Measurements from ENCODE around the gene ANAPC15.
A peak's percentile ranks its signal among the peaks of the same experiment; 100 is the strongest.

Gene ANAPC15

DNA sequence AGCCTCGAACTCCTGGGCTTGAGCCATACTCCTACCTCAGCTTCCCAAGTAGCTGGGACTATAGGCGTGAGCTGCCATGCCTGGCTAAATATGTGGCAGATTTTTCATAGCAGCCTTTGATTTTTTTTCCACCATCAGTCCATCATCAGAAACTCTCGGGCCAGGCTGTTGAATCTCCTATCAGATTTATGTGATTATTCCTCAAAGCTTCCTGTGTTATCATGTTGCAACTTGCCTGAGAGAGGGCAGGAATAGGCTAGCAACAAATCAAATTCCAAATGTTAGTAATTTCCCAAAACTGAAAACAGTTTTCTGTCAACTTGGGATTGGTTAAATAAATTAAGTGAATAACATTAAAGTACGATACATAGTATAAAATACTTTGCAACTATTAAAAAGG lies 28.4 kb downstream of the ANAPC15 start:
- DNase-seq = no peak

DNA sequence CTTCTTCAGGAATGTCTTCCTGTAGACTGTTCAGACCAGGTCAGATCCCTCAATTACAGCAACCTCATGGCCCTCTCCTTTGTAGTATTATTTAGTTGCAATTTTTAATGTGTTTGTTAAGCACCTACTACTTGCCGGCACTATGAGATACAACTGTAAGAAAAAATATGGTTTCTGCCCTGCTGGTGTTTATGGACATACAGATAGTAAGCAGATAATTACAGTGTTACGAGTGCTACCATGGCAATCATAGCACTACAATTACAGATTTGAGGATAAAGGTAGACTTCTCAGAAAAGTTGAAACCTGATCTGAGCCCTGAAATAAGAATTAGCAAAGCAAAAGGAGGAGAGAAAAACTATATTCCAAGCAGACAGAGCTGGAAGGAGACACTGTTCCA lies 29.1 kb downstream of the ANAPC15 start:
- no peak for DNase-seq

DNA sequence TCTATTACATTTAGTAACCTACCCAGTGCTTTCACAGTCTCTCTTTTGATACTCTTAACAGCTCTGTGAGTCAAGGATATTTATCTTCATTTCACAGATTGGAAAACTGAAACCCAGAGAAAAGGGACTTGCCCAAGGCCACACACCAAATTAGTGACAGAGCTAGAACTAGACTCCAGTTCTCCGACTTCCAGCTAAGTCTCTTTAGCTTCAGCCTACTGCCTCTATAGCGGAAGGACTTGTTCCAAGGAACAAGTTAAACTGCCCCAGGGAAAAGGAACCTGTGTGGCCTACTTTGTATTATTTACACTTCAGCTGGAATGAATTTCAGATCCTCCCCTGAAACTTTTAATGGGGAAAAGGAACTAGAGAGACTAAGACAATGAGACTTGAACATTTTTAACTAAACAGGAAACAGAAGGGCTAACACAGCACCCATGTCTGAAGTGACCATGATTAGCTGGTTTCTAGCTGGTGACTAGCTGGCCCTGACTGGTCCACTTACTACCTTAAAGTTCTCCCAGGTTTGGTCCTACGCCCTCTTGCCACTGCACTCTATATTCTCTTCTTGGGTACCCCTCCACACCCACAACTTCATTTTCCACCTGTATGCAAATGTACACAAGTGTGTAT lies 30.6 kb downstream of the ANAPC15 start:
- no peak for DNase-seq

DNA sequence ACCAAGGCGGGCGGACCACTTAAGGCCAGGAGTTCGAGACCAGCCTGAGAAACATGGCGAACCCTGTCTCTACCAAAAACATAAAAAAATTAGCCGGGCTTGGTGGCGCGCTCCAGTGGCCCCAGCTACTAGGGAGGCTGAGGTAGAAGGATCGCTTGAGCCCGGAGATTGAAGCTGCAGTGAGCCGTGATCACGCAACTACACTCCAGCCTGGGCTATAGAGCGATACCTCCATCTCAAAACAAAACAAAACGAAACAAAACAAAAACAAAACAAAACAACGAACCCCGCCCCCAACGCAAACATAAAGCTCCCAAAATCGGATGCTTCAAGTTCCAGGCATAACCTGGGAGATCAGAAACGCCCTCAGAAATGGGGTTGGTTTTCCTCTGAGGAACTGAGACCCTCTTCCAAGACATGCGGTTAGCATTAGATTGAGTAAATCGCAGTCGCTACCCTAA lies 31.3 kb downstream of the ANAPC15 start:
- DNase-seq = no peak

DNA sequence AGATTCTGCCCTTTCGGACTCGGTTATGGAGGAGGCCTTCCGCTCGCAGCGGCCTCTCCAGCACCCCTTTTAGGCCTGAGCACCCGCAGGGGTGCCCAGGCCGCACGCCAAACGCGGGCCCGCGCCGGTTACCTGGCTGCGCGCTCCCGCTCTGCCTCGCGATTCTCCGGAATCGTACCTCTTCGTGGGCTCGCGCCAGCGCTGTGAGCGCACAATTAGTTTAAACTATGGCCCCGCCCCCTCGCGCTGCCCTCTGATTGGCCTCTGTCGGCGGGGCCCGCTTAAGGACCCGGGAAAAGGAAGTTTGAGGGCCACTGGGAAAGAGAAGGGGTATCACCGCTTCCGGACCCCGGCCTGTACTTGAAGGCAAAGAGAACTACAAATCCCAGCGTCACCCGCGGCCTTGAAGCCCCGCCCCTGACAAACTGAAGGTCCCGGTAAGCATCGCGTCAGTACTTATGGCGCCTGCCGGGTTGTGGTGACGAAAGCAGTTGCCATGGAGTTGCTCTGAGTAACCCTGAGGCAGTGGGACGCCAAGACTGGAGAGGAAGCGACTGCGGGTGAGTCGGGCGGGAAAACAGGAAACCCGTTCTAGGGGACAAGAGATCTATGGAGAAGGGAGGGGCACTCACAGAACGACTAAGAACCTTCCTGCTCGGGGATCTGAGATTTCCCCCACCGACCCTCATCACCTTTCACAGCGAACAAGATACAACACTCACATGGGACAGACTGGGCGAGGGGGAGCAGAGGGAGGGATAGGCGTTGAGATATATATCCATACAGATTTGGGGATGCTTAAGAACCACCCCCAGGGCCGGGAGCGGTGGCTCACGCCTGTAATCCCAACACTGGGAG lies 31.9 kb downstream of the ANAPC15 start, which contains the start of the genes LRRC51 and NUMA1:
TSS of gene LRRC51 (plus strand) at position 525 of the 858 bp plus-strand sequence. CDS start 8,234 bp downstream, outside the sequence.
TSS of gene NUMA1 (minus strand) at position 217 of the 858 bp plus-strand sequence. CDS start 44,599 bp downstream, outside the sequence.
- DNase-seq = peak; percentile 98

DNA sequence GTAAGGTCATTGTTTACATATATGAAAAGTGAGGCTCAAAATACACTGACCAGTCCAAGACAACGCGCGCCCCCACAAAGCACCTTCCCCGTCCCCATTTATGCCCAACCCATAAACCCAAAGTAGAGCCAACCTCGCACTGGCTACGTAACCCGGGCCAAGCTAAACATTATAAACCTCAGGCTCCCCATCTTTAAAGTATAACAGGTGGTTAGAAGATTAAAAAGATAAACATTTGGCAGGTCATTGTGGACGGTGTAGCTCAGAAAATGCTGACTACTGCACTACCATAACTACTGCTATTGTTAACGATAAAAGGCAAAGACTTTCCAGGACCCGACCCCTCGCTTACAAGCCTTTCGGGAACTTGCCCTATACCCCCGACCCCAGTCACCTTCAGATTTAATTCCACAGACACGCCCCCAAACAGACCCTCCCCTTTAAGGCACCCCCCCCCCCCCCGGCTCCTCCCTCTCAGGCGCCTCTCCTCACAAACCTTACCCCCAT lies 32.6 kb downstream of the ANAPC15 start:
- no peak for DNase-seq

DNA sequence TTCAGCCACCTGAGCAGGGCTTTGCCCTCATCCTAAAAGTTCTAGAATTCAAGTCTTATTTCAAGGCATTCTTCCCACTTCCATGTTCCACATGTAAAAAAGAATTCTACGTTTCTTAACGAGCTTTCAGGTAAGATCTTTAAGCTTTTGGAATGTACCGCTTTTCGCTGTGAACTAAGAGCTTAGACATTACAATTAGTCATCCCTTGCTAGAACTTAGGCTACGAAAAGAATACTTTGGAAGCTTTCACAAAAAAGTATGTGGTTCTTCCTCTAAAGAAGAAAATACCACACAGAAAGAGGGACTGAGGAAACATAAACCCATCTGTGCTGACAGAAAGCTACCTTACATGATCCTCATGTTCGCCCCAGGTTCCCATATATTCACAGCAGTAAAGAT lies 34.0 kb downstream of the ANAPC15 start:
- no peak for DNase-seq

DNA sequence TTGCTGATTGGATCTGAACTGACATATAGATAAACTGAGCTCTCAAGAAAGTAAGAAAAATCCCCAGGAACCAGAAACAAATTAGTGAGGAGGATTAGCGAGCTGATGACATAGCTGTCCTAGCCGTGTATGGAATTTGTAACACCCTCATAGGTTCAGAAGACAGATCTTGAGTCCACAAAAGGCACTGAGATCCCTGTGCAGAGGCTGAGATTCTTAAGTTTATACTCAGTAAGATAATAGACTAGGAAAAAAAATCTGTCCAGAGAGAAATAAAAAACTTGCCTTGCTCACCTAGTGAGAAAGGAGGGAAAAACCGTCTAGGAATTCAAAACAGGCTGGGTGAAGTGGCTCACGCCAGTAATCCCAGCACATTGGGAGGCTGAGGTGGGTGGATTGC lies 36.7 kb downstream of the ANAPC15 start:
- DNase-seq = no peak

DNA sequence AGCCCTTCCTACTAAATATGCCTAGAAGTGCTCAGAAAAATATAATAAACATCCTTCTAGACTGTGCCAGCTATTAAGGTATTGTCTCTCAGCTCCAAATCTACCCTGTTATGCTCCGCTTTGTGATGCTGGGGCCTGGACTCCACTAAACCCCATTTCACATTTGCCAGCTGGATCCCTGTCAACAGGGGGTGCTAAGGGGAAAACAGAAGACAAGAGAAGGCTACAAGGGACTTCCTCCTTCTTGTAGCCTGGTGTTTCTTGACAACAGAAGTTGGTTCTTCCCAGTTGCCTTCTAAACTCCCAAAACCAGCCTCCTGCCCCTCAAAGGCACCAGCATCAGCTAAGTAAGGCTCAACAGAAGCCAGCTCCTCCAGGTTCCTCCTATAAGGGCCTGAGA lies 37.4 kb downstream of the ANAPC15 start:
- DNase-seq = no peak

DNA sequence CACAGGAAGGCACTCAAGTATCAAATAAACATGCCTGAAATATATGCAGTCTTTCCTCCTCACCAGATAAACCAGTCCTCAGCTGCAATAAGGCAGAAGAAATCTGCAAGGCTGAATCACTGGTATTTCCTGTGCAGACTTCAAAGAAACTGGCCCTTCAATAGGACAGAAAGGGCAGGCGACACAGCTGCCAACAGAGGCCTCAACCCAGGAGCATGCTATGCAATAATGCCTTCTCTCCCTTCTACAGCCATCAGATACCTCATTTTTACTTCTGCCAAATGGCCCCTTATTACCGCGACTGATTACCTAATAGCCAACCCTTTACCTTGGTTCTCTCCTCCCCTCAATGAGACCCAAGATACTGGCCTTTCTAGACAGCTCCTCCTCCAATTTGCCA lies 40.1 kb downstream of the ANAPC15 start:
- no peak for DNase-seq

DNA sequence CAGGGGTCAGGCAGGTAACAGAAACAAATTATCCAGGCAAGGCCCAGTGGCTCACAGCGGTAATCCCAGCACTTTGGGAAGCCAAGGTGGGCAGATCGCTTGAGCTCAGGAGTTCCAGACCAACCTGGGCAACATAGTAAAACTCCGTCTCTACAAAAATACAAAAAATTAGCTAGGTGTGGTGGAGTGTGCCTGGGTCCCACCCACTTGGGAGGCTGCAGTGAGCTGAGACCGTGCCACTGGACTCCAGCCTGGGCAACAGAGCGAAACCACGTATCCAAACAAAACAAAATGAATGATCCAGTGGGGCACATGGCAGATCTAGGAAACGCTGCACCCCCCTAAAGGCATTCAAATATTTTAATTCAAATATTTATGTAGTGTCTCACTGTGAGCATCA lies 42.0 kb downstream of the ANAPC15 start:
- DNase-seq = no peak

DNA sequence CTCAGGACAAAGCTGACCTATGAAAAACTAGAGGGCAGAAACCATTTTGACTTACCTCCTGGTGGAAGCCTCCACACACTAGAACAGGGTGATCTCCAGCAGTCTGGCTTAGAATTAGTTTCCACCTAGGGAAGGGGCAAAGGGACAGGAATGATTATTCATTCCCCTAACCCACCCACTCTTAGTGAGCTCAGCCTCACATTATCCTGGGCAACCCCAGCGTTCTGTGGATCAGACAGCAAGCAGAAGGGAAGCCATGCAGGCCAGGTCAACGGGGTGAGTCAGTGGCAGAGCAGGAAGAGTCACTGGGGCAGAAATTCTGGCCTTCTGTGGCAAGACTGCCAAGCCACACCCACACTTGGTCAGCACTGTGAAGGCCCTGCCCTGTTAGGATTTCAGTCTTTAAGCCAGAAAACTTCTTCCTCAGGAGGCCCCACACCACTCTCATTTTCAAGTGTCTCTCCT lies 42.7 kb downstream of the ANAPC15 start:
- no peak for DNase-seq

DNA sequence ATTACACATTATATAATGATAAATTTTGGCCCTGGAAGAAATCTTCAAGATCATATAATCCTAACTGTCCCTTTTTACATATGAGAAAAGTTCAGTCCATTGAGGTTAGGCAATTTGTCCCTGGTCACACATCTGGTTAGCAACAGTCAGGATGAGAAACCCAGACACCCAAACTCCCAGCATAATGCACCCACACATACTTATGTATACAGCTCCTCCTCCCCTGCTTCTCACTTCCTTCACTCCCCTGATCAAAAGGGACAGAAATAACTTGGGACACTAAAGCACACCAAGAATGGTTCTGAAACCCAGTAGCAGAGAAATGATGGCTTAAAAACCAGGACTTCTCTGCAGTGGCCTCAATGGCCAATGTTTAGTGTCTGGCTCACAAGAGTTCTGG lies 43.3 kb downstream of the ANAPC15 start:
- no peak for DNase-seq

DNA sequence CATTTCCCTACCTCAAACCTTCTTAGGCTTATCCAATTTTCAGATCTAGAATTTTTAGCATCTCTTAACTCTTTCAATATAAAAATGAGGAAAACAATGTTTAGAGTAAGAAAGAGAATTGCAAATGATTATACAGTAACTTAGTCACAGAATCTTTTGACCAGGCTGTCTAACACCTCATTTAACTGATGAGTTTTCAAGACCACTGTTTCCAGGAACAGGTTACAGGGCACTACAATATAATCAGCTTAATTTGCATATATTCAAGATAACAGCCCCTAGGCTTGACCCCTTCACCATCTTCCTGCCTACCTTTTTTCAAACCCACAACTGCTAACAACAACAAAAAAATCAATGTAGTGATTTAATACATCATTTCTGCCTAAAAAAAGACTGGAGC lies 44.8 kb downstream of the ANAPC15 start:
- DNase-seq = no peak

DNA sequence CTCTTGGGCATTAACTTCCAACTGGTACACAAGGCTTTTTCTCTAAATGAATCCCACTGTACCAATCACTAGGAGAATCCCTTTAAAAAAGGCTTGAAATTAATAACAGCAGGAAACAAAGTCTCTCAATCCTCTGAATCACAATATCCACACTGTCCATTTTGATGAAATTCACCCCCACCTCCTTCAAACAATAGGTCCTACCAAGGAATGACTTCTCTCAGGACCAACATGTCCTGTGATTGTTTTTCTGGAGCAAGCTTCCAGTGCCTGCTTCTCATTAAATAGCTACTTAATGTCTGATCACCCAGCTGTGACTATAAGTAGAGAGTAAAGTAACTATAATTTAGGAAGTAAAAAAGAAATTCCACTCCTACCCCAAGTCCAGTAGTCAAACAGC lies 45.2 kb downstream of the ANAPC15 start:
- no peak for DNase-seq

DNA sequence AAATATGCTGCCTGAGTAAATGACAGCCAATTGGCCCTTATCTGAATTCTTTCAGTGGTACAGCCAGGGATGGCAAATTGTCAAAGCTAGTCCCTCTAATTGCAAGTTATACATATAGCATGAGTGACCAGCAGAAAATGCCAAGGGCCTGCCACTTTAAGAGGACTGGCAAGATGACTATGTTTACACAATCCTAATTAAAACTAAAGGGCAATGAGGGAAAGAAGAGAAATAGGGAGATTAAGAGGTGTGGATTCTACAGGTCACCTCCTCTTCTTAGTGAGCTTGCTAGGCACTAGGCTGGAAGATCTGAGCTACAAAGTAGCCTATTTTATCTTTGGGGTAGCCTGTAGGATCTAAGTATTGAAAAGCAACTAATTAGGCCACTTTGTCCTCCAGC lies 45.6 kb downstream of the ANAPC15 start:
- DNase-seq = no peak

DNA sequence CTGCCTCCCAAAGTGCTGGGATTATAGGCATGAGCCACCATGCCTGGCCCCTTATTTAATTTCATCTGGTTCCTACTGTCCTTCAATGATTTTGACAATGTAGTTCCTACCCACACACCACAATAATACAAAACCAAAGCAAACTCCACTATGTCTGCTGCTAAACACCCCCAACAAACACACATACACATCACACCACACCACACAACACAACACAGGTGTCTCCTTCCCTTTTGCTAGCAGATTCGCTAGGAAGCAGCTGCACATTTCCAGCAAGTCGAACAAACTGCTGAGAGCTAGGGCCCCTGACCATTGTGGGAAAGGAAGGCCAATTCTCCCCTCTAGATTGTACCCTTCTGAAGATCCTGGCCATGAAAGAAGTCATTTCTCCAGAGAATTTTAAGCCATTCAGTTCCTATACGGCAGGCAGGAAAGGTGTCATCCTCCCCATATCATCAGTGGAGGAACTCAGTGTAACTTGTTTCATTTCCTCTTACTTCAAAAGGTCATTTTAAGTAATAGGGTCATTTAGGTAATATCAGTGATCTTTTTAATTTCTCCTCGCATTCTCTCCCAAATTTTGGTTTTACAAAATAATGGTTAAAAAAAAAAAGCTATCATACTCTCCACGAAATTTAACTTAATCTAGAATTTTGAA lies 50.6 kb downstream of the ANAPC15 start:
- DNase-seq = no peak

Data from activated CD4-positive, alpha-beta T cell treated with anti-CD3 and anti-CD28 coated beads for 1 hour (primary cell).